ENCODE data around the gene VSIG10L2.

The VSIG10L2 gene

GRCh38 chr11:125947419-125948277 is 1.8 kb downstream of the VSIG10L2 start:
- DNase-seq (ENCODE audit: low read depth) = no peak

GRCh38 chr11:125948278-125949051 is 2.6 kb downstream of the VSIG10L2 start:
- no peak for DNase-seq (ENCODE audit: low read depth)

DNA sequence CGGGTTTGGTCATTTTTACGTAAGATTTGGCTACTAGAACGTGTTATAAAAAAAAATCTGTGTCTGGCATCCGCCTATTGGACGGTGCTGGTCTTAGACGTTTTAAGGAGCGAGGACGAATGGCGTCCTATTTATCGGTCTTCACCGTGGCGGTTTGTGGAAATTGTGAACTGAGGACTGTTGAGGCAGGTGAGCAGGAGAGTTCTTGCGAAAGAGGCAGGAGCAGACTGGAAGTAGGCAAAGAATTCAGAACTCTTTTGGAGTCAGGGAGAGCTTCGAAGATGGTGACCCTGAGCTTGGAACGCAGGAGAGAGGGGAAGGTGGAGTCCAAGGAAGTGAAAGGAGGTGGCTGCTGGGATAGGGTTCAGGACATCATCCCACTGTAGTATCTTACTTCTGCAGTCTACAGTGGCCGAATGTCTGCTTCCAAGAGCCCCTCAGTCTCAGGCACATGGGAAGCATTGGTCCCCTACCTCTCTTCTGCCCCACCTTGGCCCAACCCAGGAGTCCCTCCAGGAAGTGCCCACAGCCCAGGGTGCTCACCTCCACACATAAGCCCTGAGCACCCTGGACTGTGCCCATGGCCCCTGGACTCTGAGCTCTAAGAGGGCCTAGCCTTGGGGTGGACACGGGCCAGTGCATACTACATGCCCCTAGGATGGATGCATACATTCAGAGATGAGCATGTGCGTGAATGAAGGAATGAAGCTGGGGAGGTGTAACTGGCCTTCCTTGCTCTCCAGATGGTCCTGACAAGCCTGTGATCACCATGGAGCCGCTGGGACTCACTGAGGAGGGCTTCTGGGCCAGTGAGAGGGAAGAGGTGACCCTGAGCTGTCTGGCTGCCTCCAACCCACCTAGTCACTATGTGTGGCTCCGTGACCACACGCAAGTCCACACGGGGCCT is 3.7 kb downstream of the VSIG10L2 start:
- DNase-seq (ENCODE audit: low read depth) = no peak

DNA sequence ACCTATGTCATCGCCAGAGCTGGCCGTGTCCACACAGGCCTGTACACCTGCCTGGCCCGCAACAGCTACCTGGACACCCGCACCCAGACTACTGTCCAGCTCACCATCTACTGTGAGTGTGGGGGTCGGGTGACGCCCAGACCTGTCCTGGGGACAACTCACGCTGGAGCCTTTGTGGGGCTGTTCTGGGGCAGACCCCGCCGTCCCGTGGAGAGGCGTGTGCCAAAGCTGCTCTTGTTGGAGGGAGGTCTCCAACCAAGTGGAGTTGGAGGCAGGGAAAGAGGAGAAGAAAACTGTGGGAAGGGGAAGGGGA is 4.3 kb downstream of the VSIG10L2 start:
- DNase-seq (ENCODE audit: low read depth) = no peak

DNA sequence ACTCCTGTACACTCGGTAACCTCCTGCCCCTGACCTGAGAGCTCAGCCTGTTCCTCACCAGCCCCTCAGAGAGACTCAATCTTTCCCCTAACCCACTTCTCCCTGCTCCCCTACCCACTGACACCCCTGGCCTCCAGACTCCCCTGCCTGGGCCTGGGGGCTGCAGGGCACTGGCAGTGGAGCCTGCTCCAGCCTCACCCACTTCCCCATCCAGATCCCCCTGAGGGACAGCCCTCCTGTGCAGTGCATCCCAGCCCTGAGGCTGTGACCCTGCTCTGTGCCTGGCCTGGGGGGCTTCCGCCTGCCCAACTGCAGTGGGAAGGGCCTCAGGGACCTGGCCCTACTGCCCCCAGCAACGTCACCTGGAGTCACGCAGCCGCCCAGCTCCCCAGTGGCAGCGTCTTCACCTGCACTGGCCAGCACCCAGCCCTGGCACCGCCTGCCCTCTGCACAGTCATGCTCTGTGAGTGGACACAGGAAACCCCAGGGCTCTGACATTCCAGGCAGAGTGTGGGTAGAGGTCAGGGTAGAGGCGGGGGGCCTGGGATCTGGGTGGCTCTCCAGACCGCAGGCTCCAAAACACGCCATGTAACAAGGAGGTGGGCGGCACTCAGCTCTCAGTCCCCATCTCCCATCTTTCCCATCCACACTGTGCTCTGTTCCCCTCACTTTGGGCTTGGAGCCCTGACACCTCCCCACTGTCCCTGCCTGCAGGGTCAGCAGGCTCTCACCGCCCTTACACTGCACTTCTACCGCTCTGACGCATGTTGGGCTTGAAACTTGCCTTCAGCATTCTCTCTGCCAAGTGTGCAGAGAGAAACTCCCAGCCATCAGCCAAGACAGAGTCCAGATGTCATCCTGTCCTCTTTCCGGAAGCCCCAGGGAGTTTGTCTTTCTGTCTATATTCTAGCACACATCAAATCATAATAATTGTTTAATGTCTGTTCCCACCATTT is 5.1 kb downstream of the VSIG10L2 start:
- DNase-seq (ENCODE audit: low read depth) = no peak

GRCh38 chr11:125951731-125952130 is 5.9 kb downstream of the VSIG10L2 start:
- DNase-seq (ENCODE audit: low read depth) = no peak

GRCh38 chr11:125952559-125952958 is 6.7 kb downstream of the VSIG10L2 start:
- no peak for DNase-seq (ENCODE audit: low read depth)

DNA sequence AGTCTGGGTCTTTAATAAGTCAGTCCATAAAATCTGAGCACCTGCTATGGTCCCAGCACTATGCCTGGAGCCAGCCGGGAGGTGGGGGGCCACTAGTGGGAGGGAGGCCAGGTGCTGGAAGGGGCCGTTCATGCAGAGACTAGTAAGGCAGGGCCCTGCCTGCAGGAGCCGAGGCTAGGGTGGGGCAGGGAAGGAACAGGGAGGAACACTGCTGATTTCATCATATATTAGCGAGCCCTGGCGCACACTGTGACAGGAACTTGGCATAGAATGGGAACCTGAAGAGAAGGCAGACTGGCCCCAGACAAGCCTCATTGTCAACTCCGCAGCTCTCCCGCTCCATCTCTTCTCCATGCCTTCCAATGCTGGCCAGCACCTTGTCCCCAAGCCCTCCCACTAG is 7.1 kb downstream of the VSIG10L2 start:
- no peak for DNase-seq (ENCODE audit: low read depth)

- no peak for DNase-seq (ENCODE audit: low read depth)
These were observed 7.6 kb downstream of the VSIG10L2 start for GRCh38 chr11:125953401-125953935.

- no peak for DNase-seq (ENCODE audit: low read depth)
These were observed 8.5 kb downstream of the VSIG10L2 start for GRCh38 chr11:125954123-125954944.

- no peak for DNase-seq (ENCODE audit: low read depth)
These were observed 9.2 kb downstream of the VSIG10L2 start for GRCh38 chr11:125954945-125955640.

- DNase-seq (ENCODE audit: low read depth) = no peak
These were observed 10.0 kb downstream of the VSIG10L2 start for GRCh38 chr11:125955856-125956255.

DNA sequence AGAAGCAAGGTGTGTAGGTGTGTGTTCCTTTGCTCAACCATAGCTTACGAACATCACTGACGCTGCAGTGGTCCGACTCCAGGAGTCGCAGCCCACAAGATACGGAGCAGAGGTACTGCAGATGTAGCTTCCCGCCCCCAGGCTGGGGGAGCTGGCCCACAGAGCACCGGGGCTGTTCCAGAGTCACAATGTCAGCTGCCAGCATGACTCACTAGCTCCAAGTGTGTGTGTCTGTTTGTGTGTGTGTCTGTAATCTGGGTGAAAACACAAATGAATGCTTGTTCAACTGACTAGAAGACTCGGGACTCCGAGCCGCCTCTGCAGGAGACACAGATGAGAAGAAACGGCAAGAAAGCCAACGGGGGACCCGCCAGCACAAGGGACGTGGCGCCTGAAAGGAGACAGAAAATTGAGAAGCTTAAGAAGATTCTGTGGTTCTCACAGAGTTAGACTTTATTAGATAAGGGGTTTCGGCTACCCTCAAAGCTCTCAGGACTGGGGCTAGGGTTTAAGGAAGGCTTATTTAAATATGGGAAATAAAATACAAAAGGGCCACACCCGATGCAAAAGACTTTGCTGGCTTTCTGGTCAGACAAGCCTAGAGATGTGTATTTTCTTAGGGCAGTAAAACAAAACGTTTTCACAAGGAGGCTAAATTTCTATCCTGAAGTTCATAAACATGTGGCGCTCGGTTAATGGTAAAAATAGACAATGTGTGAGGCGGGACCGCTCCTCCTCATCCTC is 10.7 kb downstream of the VSIG10L2 start:
- DNase-seq (ENCODE audit: low read depth) = no peak

DNA sequence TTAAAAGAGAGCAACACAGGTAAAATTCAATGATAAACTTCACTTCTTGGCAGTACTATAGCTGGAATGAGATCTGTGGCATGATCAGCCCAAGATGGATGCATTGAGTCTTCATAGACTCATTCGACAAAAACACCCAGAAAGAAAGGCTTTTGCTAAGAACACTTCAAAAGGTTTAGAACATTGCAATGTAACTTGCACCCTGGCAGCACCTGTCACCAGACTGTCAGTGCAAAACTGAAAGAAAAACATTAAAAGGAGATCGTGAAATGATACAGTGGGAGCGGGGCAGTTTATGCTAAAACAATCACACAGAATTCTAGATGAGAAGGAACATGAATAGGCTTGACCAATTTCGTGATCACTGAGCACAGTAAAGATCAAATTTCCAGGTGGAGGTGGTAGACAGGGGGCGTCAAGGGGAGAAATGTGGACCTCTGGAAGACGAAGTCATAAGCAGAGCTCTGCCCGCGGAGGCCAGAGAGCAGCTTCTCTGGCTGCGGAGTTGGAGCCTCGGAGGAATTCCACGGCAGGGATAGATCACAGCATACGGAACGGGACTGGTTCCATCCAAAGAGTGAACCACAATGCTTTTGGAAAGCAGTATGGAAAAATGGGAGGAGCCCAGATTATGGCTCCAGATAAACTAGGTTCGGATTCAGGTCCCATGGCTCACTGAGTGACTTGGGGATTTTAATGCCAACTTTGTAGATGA is 11.9 kb downstream of the VSIG10L2 start:
- DNase-seq (ENCODE audit: low read depth) = no peak

GRCh38 chr11:125958872-125959400 is 13.1 kb downstream of the VSIG10L2 start:
- DNase-seq (ENCODE audit: low read depth) = no peak

GRCh38 chr11:125959511-125959910 is 13.7 kb downstream of the VSIG10L2 start:
- DNase-seq (ENCODE audit: low read depth) = no peak

- no peak for DNase-seq (ENCODE audit: low read depth)
These were observed 14.1 kb downstream of the VSIG10L2 start for GRCh38 chr11:125959931-125960330.

GRCh38 chr11:125960771-125961170 is 14.9 kb downstream of the VSIG10L2 start:
- DNase-seq (ENCODE audit: low read depth) = no peak

Data from stimulated activated CD4-positive, alpha-beta T cell treated with anti-CD3 and anti-CD28 coated beads, Interleukin-2, amount 100 ng/mL, for 4 hours (primary cell).